Activated naive CD8-positive, alpha-beta T cell treated with anti-CD3 and anti-CD28 coated beads, Interleukin-2, amount 50 U/mL, for 24 hours (primary cell): Measurements from ENCODE around the gene SYT17.

Source experiments
- ATAC-seq: fragments of 150-1000 bp; cut with Tn5 transposase; one replicate; pipeline ENCODE4 v1.10.0; 2021
- DNase-seq: peaks from one replicate; pipeline ENCODE4 v3.0.0; 2021
- H3K27ac Mint-ChIP-seq: one replicate; pipeline ENCODE4 v1.8.0; 2021; ENCODE audit warnings: mild to moderate bottlenecking, mixed read lengths
- H3K27me3 Mint-ChIP-seq: one replicate; pipeline ENCODE4 v1.8.0; 2021; ENCODE audit warnings: mixed read lengths
- H3K36me3 Mint-ChIP-seq: one replicate; pipeline ENCODE4 v1.8.0; 2021; ENCODE audit warnings: low read depth, mixed read lengths
- H3K4me1 Mint-ChIP-seq: one replicate; pipeline ENCODE4 v1.8.0; 2021; ENCODE audit warnings: mixed read lengths
- H3K4me3 Mint-ChIP-seq: one replicate; pipeline ENCODE4 v1.8.0; 2021; ENCODE audit warnings: mild to moderate bottlenecking, moderate library complexity, mixed read lengths
- H3K9me3 Mint-ChIP-seq: one replicate; pipeline ENCODE4 v1.8.0; 2021; ENCODE audit warnings: mixed read lengths

The SYT17 gene

GRCh38 chr16:19133600-19133999 lies 34.4 kb upstream of the SYT17 start:
- DNase-seq (no peak), ATAC-seq (no peak)
- Mint-ChIP-seq H3K27me3 (peaks cover 4% of the 10 kb centered on the region), H3K9me3 (no peaks in the 10 kb centered on the region), H3K4me1 (peaks cover 27% of the 10 kb centered on the region), H3K36me3 (no peaks in the 10 kb centered on the region), H3K4me3 (no peak overlapping the region), H3K27ac (no peak overlapping the region)

DNA sequence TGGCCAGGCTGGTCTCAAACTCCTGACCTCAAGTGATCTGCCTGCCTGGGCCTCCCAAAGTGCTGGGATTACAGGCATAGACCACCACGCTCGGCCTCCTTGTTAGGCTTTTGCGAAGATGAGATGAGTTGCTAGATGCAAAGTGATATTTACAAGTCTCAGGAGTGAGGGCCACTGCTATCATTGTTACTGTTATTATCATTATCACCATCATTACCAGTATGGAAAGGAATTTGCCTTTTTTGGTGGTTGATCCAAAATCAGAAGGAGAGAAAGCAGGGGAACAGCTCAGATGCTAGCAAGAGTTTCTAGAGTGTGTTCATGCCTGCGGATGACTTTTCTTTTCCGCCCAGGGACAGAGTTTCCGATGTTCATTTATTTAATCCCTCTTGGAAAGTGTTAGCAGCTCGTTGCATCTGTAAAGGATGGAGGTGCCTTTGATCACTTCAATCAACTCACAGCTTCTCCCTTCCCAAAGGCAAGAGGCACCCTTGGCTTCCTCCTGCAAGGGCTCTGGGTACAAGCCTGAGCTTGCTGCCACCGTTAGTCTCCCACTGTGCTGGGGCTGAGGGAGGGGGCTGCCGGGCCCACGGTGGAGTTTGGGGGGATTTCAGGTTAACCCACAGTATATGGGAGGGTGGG lies 32.7 kb upstream of the SYT17 start:
- no peaks in the 10 kb centered on the region for H3K36me3 Mint-ChIP-seq
- H3K4me1 Mint-ChIP-seq, result peaks cover 20% of the 10 kb centered on the region
- H3K27me3 Mint-ChIP-seq, result peaks cover 11% of the 10 kb centered on the region
- H3K9me3 Mint-ChIP-seq, result no peaks in the 10 kb centered on the region
- DNase-seq (no peak), ATAC-seq (no peak)
- H3K4me3 Mint-ChIP-seq, result no peak overlapping the region
- no peak overlapping the region for H3K27ac Mint-ChIP-seq

- Mint-ChIP-seq H3K4me3 (no peak overlapping the region), H3K4me1 (peaks cover 13% of the 10 kb centered on the region), H3K27me3 (peaks cover 14% of the 10 kb centered on the region), H3K9me3 (no peaks in the 10 kb centered on the region), H3K27ac (no peak overlapping the region), H3K36me3 (no peaks in the 10 kb centered on the region)
- no peak for ATAC-seq
- no peak for DNase-seq
These were observed 32.1 kb upstream of the SYT17 start for GRCh38 chr16:19135896-19136438.

- DNase-seq (no peak), ATAC-seq (no peak)
- no peaks in the 10 kb centered on the region for H3K36me3 Mint-ChIP-seq
- H3K9me3 Mint-ChIP-seq, result no peaks in the 10 kb centered on the region
- peaks cover 16% of the 10 kb centered on the region for H3K27me3 Mint-ChIP-seq
- H3K27ac Mint-ChIP-seq, result no peak overlapping the region
- peaks cover 6% of the 10 kb centered on the region for H3K4me1 Mint-ChIP-seq
- no peak overlapping the region for H3K4me3 Mint-ChIP-seq
These were observed 31.4 kb upstream of the SYT17 start for GRCh38 chr16:19136549-19137196.

- H3K9me3 Mint-ChIP-seq, result no peaks in the 10 kb centered on the region
- no peak for DNase-seq
- peak; percentile 33 for ATAC-seq
- H3K27ac Mint-ChIP-seq, result no peak overlapping the region
- H3K36me3 Mint-ChIP-seq, result no peaks in the 10 kb centered on the region
- H3K4me1 Mint-ChIP-seq, result peaks cover 6% of the 10 kb centered on the region
- H3K27me3 Mint-ChIP-seq, result peaks cover 16% of the 10 kb centered on the region
- no peak overlapping the region for H3K4me3 Mint-ChIP-seq
These were observed 30.6 kb upstream of the SYT17 start for GRCh38 chr16:19137201-19138128.

GRCh38 chr16:19138601-19139000 lies 29.4 kb upstream of the SYT17 start:
- DNase-seq (no peak), ATAC-seq (no peak)
- H3K9me3 Mint-ChIP-seq, result no peaks in the 10 kb centered on the region

GRCh38 chr16:19139436-19140091 lies 28.5 kb upstream of the SYT17 start:
- peaks cover 6% of the 10 kb centered on the region for H3K4me1 Mint-ChIP-seq
- ATAC-seq, result no peak
- no peak for DNase-seq
- no peaks in the 10 kb centered on the region for H3K9me3 Mint-ChIP-seq
- H3K27ac Mint-ChIP-seq, result no peak overlapping the region
- peaks cover 16% of the 10 kb centered on the region for H3K27me3 Mint-ChIP-seq
- H3K4me3 Mint-ChIP-seq, result no peak overlapping the region
- H3K36me3 Mint-ChIP-seq, result no peaks in the 10 kb centered on the region

More at GRCh38 chr16:19138601-19139000, 29.4 kb upstream of the SYT17 start:
- H3K4me1 Mint-ChIP-seq, result peaks cover 6% of the 10 kb centered on the region
- H3K27me3 Mint-ChIP-seq, result peaks cover 16% of the 10 kb centered on the region
- no peak overlapping the region for H3K27ac Mint-ChIP-seq
- no peaks in the 10 kb centered on the region for H3K36me3 Mint-ChIP-seq
- no peak overlapping the region for H3K4me3 Mint-ChIP-seq

DNA sequence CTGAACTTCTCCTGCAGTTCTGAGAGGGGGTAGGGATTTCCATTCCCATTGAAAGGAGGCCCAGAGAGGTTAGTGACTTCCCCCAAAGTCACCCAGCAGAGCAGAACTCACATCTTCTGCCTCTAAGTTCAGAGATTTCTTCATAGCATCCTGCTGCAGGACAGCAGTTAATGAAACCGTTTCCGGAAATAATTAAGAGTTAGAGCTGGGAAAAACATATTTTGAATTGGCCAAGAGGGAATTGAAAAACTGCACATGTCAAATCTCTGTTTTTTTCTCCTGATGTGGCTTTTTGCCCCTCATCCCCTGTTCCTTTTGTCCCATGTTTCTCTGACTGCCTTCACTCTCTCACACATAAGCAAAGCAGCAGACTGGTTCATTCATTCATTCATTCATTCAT lies 27.6 kb upstream of the SYT17 start:
- H3K27me3 Mint-ChIP-seq, result peaks cover 19% of the 10 kb centered on the region
- H3K9me3 Mint-ChIP-seq, result no peaks in the 10 kb centered on the region
- ATAC-seq (no peak), DNase-seq (no peak)
- H3K27ac Mint-ChIP-seq, result no peak overlapping the region
- no peaks in the 10 kb centered on the region for H3K36me3 Mint-ChIP-seq
- H3K4me1 Mint-ChIP-seq, result peaks cover 6% of the 10 kb centered on the region
- H3K4me3 Mint-ChIP-seq, result no peak overlapping the region

GRCh38 chr16:19142939-19143598 lies 25.0 kb upstream of the SYT17 start:
- Mint-ChIP-seq H3K9me3 (peaks cover 5% of the 10 kb centered on the region), H3K27me3 (peaks cover 22% of the 10 kb centered on the region), H3K4me1 (no peaks in the 10 kb centered on the region), H3K27ac (no peak overlapping the region), H3K36me3 (no peaks in the 10 kb centered on the region), H3K4me3 (no peak overlapping the region)
- DNase-seq, result no peak
- no peak for ATAC-seq

DNA sequence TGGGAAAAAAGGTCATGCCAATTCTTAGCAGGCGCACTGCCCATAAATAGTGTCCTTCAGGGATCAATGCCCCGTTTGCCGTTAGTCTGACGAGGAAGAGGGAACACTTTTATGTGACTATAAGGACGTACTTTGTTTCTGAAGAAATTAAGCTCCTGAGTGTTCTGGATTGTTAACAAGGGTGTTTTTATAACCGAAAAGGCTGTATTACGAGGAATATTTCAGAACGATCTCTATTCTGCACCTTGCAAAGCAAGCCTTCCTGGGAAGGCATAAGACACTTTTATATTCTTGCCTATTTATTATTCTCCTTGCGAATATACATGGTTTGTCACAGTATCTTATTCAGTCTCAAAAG lies 24.5 kb upstream of the SYT17 start:
- Mint-ChIP-seq H3K36me3 (no peaks in the 10 kb centered on the region), H3K9me3 (peaks cover 10% of the 10 kb centered on the region), H3K4me3 (no peak overlapping the region), H3K4me1 (no peaks in the 10 kb centered on the region), H3K27ac (no peak overlapping the region), H3K27me3 (peaks cover 20% of the 10 kb centered on the region)
- no peak for DNase-seq
- no peak for ATAC-seq

DNA sequence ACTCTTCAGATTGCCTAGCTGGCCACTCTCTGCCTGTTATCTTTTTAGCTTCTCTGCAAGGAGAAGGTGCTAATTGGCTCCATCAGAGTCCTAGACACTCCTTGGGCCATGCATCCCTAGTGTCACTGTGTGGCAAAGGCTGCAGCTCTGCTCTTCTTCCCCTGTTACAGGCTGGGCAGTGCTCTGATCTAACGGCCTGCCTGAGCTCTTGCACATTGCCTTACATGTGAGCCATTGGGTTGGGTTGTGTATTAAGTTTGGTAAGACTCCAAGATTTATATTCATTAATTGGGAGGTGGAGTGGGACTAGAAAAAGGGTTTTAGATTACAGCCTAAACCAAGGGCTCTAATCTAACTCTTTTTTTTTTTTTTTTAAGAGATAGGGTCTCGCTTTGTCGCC lies 23.0 kb upstream of the SYT17 start:
- no peak for DNase-seq
- no peaks in the 10 kb centered on the region for H3K4me1 Mint-ChIP-seq
- no peak overlapping the region for H3K27ac Mint-ChIP-seq
- no peak for ATAC-seq
- no peak overlapping the region for H3K4me3 Mint-ChIP-seq
- H3K27me3 Mint-ChIP-seq, result peaks cover 19% of the 10 kb centered on the region
- H3K9me3 Mint-ChIP-seq, result peaks cover 12% of the 10 kb centered on the region
- H3K36me3 Mint-ChIP-seq, result no peaks in the 10 kb centered on the region

- H3K9me3 Mint-ChIP-seq, result peaks cover 12% of the 10 kb centered on the region
- H3K27me3 Mint-ChIP-seq, result peaks cover 19% of the 10 kb centered on the region
- no peak overlapping the region for H3K4me3 Mint-ChIP-seq
- H3K36me3 Mint-ChIP-seq, result no peaks in the 10 kb centered on the region
- no peak for DNase-seq
- no peak for ATAC-seq
- no peaks in the 10 kb centered on the region for H3K4me1 Mint-ChIP-seq
- no peak overlapping the region for H3K27ac Mint-ChIP-seq
These were observed 20.9 kb upstream of the SYT17 start for GRCh38 chr16:19147126-19147525.

DNA sequence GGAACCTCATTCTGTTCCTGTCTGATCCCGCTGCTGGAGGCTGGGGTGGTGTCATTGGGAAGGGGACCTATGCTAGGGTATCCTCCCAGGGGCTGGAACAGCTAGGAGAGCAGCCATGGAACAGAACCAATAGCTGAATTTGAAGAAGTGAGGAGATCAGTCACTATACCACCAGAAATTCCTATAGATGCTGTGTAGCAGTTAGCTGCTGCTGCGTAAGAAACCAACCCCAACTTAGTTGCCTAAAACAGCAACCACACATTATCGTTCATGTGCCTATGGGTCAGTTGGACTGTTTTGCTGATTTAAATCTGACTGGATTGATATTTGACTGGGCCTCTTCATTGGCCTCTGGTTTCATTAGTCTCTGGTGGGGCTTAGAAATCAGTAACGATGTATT lies 20.4 kb upstream of the SYT17 start:
- DNase-seq (no peak), ATAC-seq (no peak)
- Mint-ChIP-seq H3K27me3 (peaks cover 21% of the 10 kb centered on the region), H3K36me3 (no peaks in the 10 kb centered on the region), H3K4me1 (no peaks in the 10 kb centered on the region), H3K27ac (no peak overlapping the region), H3K4me3 (no peak overlapping the region), H3K9me3 (peaks cover 12% of the 10 kb centered on the region)

GRCh38 chr16:19148189-19148588 lies 19.9 kb upstream of the SYT17 start:
- H3K36me3 Mint-ChIP-seq, result no peaks in the 10 kb centered on the region
- DNase-seq (no peak), ATAC-seq (no peak)
- peaks cover 23% of the 10 kb centered on the region for H3K27me3 Mint-ChIP-seq
- no peaks in the 10 kb centered on the region for H3K4me1 Mint-ChIP-seq
- H3K4me3 Mint-ChIP-seq, result no peak overlapping the region
- H3K9me3 Mint-ChIP-seq, result peaks cover 12% of the 10 kb centered on the region
- no peak overlapping the region for H3K27ac Mint-ChIP-seq
